Neuronal stem cell (in vitro differentiated cells): ENCODE results near the gene FKBP9.
"Not testable (repeated sequence)": the region's sequence is repeated elsewhere in the genome, so short reads cannot be mapped to it uniquely, and the experiment has no call there.

ENCODE experiments used
- DNase-seq: peaks from one replicate; pipeline ENCODE4 v3.0.0-alpha.2; 2013; ENCODE audit warnings: low spot score
- H2AFZ ChIP-seq: one replicate; pipeline ENCODE4 v1.6.1; 2013; ENCODE audit warnings: mild to moderate bottlenecking, low read length, inconsistent platforms
- H2AK5ac ChIP-seq: 2 replicates; pipeline ENCODE4 v1.6.1; 2013; ENCODE audit warnings: low read depth, mild to moderate bottlenecking, inconsistent platforms, low read length, moderate library complexity, mixed read lengths
- H2BK120ac ChIP-seq: 2 replicates; pipeline ENCODE4 v1.6.1; 2013; ENCODE audit warnings: low read depth, mild to moderate bottlenecking, inconsistent platforms, low read length, moderate library complexity, mixed read lengths
- H2BK12ac ChIP-seq: one replicate; pipeline ENCODE4 v1.6.1; 2013; ENCODE audit warnings: low read length, inconsistent platforms
- H2BK15ac ChIP-seq: 2 replicates; pipeline ENCODE4 v1.6.1; 2013; ENCODE audit warnings: mild to moderate bottlenecking, low read length, inconsistent platforms, mixed read lengths
- H2BK5ac ChIP-seq: one replicate; pipeline ENCODE4 v1.6.1; 2013; ENCODE audit warnings: inconsistent platforms, mild to moderate bottlenecking, low read length, moderate library complexity
- H3K14ac ChIP-seq: one replicate; pipeline ENCODE4 v1.6.1; 2013; ENCODE audit warnings: low read length, inconsistent platforms
- H3K18ac ChIP-seq: 2 replicates; pipeline ENCODE4 v1.6.1; 2013; ENCODE audit warnings: low read length, inconsistent platforms
- H3K23ac ChIP-seq: 2 replicates; pipeline ENCODE4 v1.6.1; 2013; ENCODE audit warnings: low read depth, mild to moderate bottlenecking, mixed read lengths, low read length, inconsistent platforms; ENCODE audit not compliant: poor library complexity
- H3K27ac ChIP-seq: replicated peaks from 3 replicates; pipeline ENCODE4 v1.5.1; 2013; ENCODE audit warnings: low read length, inconsistent platforms
- H3K27me3 ChIP-seq, 3 experiments: 2 replicates each; pipeline ENCODE4 v1.6.1; 2013; ENCODE audit warnings: low read length in 3 of 3, mild to moderate bottlenecking in 2 of 3, inconsistent platforms in 1 of 3, low read depth in 1 of 3, mixed read lengths in 1 of 3, moderate library complexity in 1 of 3; ENCODE audit not compliant: control insufficient read depth in 3 of 3, insufficient read depth in 3 of 3
- H3K36me3 ChIP-seq, 2 donors: replicated peaks in 1 of 2; 2 replicates each; pipeline ENCODE4 v1.6.1; 2013; ENCODE audit warnings: low read length in 2 of 2; ENCODE audit not compliant: control insufficient read depth in 2 of 2, insufficient read depth in 2 of 2
- H3K4ac ChIP-seq: 2 replicates; pipeline ENCODE4 v1.6.1; 2013; ENCODE audit warnings: inconsistent platforms, mild to moderate bottlenecking, low read length, moderate library complexity
- H3K4me1 ChIP-seq, 2 donors: 1 replicate in 1 of 2; 2 replicates in 1 of 2; pipeline ENCODE4 v1.6.1; 2013; ENCODE audit warnings: low read length in 2 of 2, low read depth in 1 of 2; ENCODE audit not compliant: control insufficient read depth in 2 of 2, insufficient read depth in 1 of 2
- H3K4me2 ChIP-seq: one replicate; pipeline ENCODE4 v1.6.1; 2013; ENCODE audit warnings: mild to moderate bottlenecking, low read length, inconsistent platforms; ENCODE audit not compliant: insufficient read depth, poor library complexity, severe bottlenecking
- H3K4me3 ChIP-seq, 2 donors: 2 replicates each; pipeline ENCODE4 v1.5.1; 2013; ENCODE audit warnings: low read length in 2 of 2, mild to moderate bottlenecking in 2 of 2, inconsistent platforms in 1 of 2, moderate library complexity in 1 of 2
- H3K79me1 ChIP-seq: one replicate; pipeline ENCODE4 v1.6.1; 2013; ENCODE audit warnings: low read depth, mild to moderate bottlenecking, inconsistent platforms, low read length, moderate library complexity
- H3K9ac ChIP-seq: one replicate; pipeline ENCODE4 v1.6.1; 2013; ENCODE audit warnings: mild to moderate bottlenecking, low read depth, low read length, inconsistent platforms; ENCODE audit not compliant: poor library complexity
- H3K9me3 ChIP-seq, 2 donors: replicated peaks in 1 of 2; 2 replicates each; pipeline versions ENCODE3 to v1.6.1; 2013; ENCODE audit warnings: low read length in 2 of 2, mild to moderate bottlenecking in 2 of 2, inconsistent platforms in 1 of 2, low read depth in 1 of 2, mixed read lengths in 1 of 2, moderate library complexity in 1 of 2; ENCODE audit not compliant: control insufficient read depth in 2 of 2, insufficient read depth in 1 of 2
- H4K8ac ChIP-seq: one replicate; pipeline ENCODE4 v1.6.1; 2013; ENCODE audit warnings: low read depth, mild to moderate bottlenecking, inconsistent platforms, low read length, moderate library complexity
- H4K91ac ChIP-seq: one replicate; pipeline ENCODE4 v1.6.1; 2013; ENCODE audit warnings: low read length, low read depth, mild to moderate bottlenecking, inconsistent platforms; ENCODE audit not compliant: poor library complexity
- WGBS, 2 donors: extraction: QIAGEN DNeasy Blood & Tissue Kit; methylation state at CpG; one replicate each; pipeline ENCODE4 v1.1.7; 2013; ENCODE audit warnings: missing lambda C conversion rate in 2 of 2, mixed read lengths in 1 of 2; ENCODE audit not compliant: insufficient read length in 2 of 2, insufficient replicate concordance in 1 of 2; ENCODE audit errors: extremely low coverage in 2 of 2; 5-methylcytosine and 5-hydroxymethylcytosine counted together

FKBP9 gene

GRCh38 chr7:32964461-32965159 lies 7.4 kb downstream of the FKBP9 start:
- not testable (repeated sequence) for DNase-seq, H3K23ac ChIP-seq, H3K4ac ChIP-seq, H3K18ac ChIP-seq, H3K27me3 ChIP-seq, H2BK5ac ChIP-seq, H2BK120ac ChIP-seq, H2BK15ac ChIP-seq, H2AK5ac ChIP-seq, H3K4me3 ChIP-seq, H4K91ac ChIP-seq, H2AFZ ChIP-seq, H2BK12ac ChIP-seq, H3K4me2 ChIP-seq, H3K79me1 ChIP-seq, H3K9ac ChIP-seq, H3K36me3 ChIP-seq, H3K9me3 ChIP-seq, H3K27ac ChIP-seq, H4K8ac ChIP-seq, H3K4me1 ChIP-seq, H3K14ac ChIP-seq
- no CpG with 5 or more reads among the region's 8 CpGs for WGBS, 2 donors

- not testable (repeated sequence) for H3K4ac ChIP-seq, H2AK5ac ChIP-seq, H2AFZ ChIP-seq, H3K4me3 ChIP-seq, H3K27ac ChIP-seq, H2BK5ac ChIP-seq, H2BK120ac ChIP-seq, H3K27me3 ChIP-seq, H3K4me1 ChIP-seq, H3K36me3 ChIP-seq, H3K4me2 ChIP-seq, H3K23ac ChIP-seq, H4K91ac ChIP-seq, H3K79me1 ChIP-seq, H2BK12ac ChIP-seq, H4K8ac ChIP-seq, H3K9me3 ChIP-seq, H3K18ac ChIP-seq, H2BK15ac ChIP-seq, H3K14ac ChIP-seq, DNase-seq, H3K9ac ChIP-seq
- no CpG with 5 or more reads among the region's 5 CpGs for WGBS, 2 donors
Measured at GRCh38 chr7:32966489-32967267, 9.4 kb downstream of the FKBP9 start.

- H4K8ac ChIP-seq, H3K18ac ChIP-seq, H3K14ac ChIP-seq, H2BK15ac ChIP-seq, H3K36me3 ChIP-seq, H3K9me3 ChIP-seq, H2BK5ac ChIP-seq, H4K91ac ChIP-seq, H3K79me1 ChIP-seq, H3K27me3 ChIP-seq, H3K23ac ChIP-seq, H3K4ac ChIP-seq, DNase-seq, H3K4me2 ChIP-seq, H2BK120ac ChIP-seq, H2AK5ac ChIP-seq, H2AFZ ChIP-seq, H3K27ac ChIP-seq, H3K4me3 ChIP-seq, H3K9ac ChIP-seq, H3K4me1 ChIP-seq, H2BK12ac ChIP-seq: not testable (repeated sequence)
- WGBS, 2 donors, result no CpG with 5 or more reads among the region's 4 CpGs
Measured at GRCh38 chr7:32967268-32967582, 10.0 kb downstream of the FKBP9 start.

GRCh38 chr7:32971967-32972366 lies 14.7 kb downstream of the FKBP9 start:
- not testable (repeated sequence) for H3K4me3 ChIP-seq, H3K27me3 ChIP-seq, H3K79me1 ChIP-seq, H3K18ac ChIP-seq, H3K36me3 ChIP-seq, H4K8ac ChIP-seq, H3K4me2 ChIP-seq, H4K91ac ChIP-seq, H2BK12ac ChIP-seq, H3K9ac ChIP-seq, H3K14ac ChIP-seq, DNase-seq, H2AK5ac ChIP-seq, H3K9me3 ChIP-seq, H2BK15ac ChIP-seq, H3K4ac ChIP-seq, H2AFZ ChIP-seq, H2BK5ac ChIP-seq, H3K27ac ChIP-seq, H2BK120ac ChIP-seq, H3K23ac ChIP-seq, H3K4me1 ChIP-seq
- WGBS, 2 donors, result no CpG with 5 or more reads among the region's 3 CpGs
